MCF 10A (cell line): ENCODE results near the gene POLR3A. TPM values are rescaled to one million over a fixed set of nuclear protein-coding genes. Genes with fewer than 3 reads are reported as not detected.
"Not testable (repeated sequence)": the region's sequence is repeated elsewhere in the genome, so short reads cannot be mapped to it uniquely, and the experiment has no call there.

Experiments used
- BruUV-seq: library from RNA; stranded (reverse); fragments of 400-500 nt; replicated peaks from 2 replicates; lab custom pipeline; 2021; lab: Mats Ljungman, UMichigan
- CTCF ChIA-PET: fragments of 300-600 bp; sonication (Branson Sonifier 250); formaldehyde crosslinking; extraction: SDS; loops from one replicate; lab custom pipeline; 2021; ENCODE audit warnings: antibody characterized with exemption, inconsistent platforms; lab: Yijun Ruan, JAX
- POLR2A ChIA-PET: fragments of 300-600, 350-650 bp; sonication (Branson Sonifier 250); formaldehyde crosslinking; extraction: SDS; loops from one replicate; lab custom pipeline; 2020; ENCODE audit warnings: antibody characterized with exemption, inconsistent platforms; lab: Yijun Ruan, JAX
- DNase-seq: peaks from one replicate; pipeline ENCODE4 v3.0.0-alpha.2; 2018; ENCODE audit not compliant: unreplicated experiment
- H3K27ac Mint-ChIP-seq: one replicate; pipeline ENCODE4 v1.8.0; 2022; ENCODE audit warnings: mild to moderate bottlenecking, low read depth, mixed read lengths; ENCODE audit not compliant: unreplicated experiment
- H3K27me3 Mint-ChIP-seq: one replicate; pipeline ENCODE4 v1.8.0; 2022; ENCODE audit warnings: mixed read lengths; ENCODE audit not compliant: insufficient read depth, unreplicated experiment
- H3K36me3 Mint-ChIP-seq: one replicate; pipeline ENCODE4 v1.8.0; 2022; ENCODE audit warnings: mild to moderate bottlenecking, moderate library complexity, mixed read lengths; ENCODE audit not compliant: insufficient read depth, unreplicated experiment
- H3K4me1 Mint-ChIP-seq: one replicate; pipeline ENCODE4 v1.8.0; 2022; ENCODE audit warnings: mixed read lengths; ENCODE audit not compliant: insufficient read depth, unreplicated experiment
- H3K4me3 Mint-ChIP-seq: one replicate; pipeline ENCODE4 v1.8.0; 2022; ENCODE audit warnings: mild to moderate bottlenecking, moderate library complexity, mixed read lengths; ENCODE audit not compliant: unreplicated experiment
- H3K9me3 Mint-ChIP-seq: one replicate; pipeline ENCODE4 v1.8.0; 2022; ENCODE audit warnings: mixed read lengths; ENCODE audit not compliant: unreplicated experiment
- intact Hi-C: fragments of 100-400 bp; cut with micrococcal nuclease; formaldehyde crosslinking; loops from 2 replicates; pipeline ENCODE4 v1.14.1; 2022
- total RNA-seq: library from RNA; stranded (reverse); gene quantifications from 2 replicates; pipeline ENCODE4 v1.2.3, GENCODE V29; 2022
- TF ChIP-seq, protein P1 (sequence below): fragments of 200-600 bp; IDR thresholded peaks from one replicate; pipeline ENCODE4 v1.8.0; 2022; ENCODE audit warnings: antibody characterized with exemption, mild to moderate bottlenecking; ENCODE audit not compliant: unreplicated experiment

POLR3A gene
- total RNA-seq, 1 experiment from 2014 or later = 19.1 TPM

DNA sequence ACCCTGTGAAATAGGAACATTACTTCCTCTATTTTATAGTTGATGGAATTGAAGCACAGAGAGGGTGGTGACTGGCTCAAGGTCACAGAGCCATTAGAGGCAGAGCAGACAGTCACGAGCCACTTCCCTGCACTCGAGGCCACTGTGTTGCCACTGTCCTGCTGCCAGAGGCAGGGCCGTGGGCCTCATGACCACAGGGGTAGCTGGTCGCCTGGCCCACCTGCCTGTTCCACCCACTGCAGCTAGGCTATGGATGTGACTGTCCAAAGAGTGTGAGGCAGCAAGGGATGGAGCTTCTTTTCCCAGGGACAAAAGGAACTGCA is 42.5 kb upstream of the POLR3A start:
- Mint-ChIP-seq H3K36me3 (no peaks in the 10 kb centered on the region), H3K27ac (no peak overlapping the region), H3K4me1 (no peaks in the 10 kb centered on the region), H3K9me3 (no peaks in the 10 kb centered on the region), H3K27me3 (no peaks in the 10 kb centered on the region), H3K4me3 (no peak overlapping the region)
- ChIA-PET CTCF (interaction anchor here (0.6 kb wide), 1 partner anchor 17 kb away, joined by 3 read pairs; no protein-coding TSS in a partner anchor), POLR2A (no interaction called here)
- TF ChIP-seq, protein P1, sequence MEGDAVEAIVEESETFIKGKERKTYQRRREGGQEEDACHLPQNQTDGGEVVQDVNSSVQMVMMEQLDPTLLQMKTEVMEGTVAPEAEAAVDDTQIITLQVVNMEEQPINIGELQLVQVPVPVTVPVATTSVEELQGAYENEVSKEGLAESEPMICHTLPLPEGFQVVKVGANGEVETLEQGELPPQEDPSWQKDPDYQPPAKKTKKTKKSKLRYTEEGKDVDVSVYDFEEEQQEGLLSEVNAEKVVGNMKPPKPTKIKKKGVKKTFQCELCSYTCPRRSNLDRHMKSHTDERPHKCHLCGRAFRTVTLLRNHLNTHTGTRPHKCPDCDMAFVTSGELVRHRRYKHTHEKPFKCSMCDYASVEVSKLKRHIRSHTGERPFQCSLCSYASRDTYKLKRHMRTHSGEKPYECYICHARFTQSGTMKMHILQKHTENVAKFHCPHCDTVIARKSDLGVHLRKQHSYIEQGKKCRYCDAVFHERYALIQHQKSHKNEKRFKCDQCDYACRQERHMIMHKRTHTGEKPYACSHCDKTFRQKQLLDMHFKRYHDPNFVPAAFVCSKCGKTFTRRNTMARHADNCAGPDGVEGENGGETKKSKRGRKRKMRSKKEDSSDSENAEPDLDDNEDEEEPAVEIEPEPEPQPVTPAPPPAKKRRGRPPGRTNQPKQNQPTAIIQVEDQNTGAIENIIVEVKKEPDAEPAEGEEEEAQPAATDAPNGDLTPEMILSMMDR = no peak
- no peak for DNase-seq
- intact Hi-C loops = no loop called here
- BruUV-seq = no TSS peak

DNA sequence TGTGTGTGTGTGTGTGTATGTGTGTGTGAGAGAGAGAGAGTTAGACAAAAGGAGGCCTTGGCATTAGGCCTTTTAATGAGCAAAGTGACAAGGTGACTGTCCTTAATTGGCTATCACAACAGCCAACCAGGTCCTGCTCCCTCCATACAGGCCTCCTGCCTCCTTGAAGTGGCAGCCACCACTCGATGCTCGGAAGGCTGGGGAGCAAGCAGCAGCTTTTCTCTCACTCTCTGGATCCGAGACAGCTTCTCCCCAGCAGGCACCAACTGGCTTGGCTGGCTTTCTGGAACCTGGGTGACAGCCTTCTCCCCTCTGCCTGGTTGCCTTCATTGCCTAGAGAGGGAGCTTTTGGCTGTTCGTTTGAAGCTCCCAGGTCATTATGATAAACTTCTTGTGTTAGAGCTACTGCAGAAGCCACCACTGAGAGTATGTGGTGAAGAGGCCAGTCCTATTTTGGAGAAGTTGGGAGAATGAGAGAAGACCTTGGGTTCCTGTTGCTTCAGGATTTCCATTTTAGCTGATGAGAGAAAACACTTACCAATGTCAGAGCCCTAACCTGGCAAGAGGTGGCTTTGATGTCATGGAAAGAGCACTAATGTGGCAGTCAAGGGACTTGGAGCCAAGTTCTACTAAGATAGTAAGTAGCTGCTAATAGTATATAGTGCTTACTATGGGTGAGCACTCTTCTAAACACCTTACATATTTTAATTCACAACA is 42.0 kb upstream of the POLR3A start:
- no peaks in the 10 kb centered on the region for H3K27me3 Mint-ChIP-seq
- ChIA-PET POLR2A (interaction anchor here (0.7 kb wide), 1 partner anchor 1643 kb away, joined by 3 read pairs; no protein-coding TSS in a partner anchor), CTCF (interaction anchor here (0.6 kb wide), 2 partner anchors 16 to 910 kb away, joined by 3 read pairs; no protein-coding TSS in a partner anchor)

DNA sequence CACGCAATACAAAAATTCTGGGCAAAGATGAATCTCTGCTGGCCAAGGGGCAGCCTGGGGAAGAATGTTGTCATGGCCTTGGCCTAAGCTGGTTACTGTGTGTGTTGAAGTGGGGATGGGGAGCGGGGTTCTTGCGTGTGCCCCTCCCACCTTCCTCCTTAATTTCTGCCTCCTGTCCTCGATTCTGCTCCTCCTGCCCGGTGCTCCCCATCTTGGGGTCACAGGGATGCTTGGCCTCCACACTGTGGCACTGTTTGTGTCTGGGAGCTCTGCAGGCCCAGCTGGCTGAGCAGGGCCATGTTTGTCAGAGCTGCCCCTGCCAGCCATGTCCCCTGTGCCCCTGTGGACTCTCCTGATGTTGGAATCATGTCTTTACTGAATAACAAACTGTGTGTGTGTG is 41.4 kb upstream of the POLR3A start:
- POLR2A ChIA-PET = no interaction called here
- H3K36me3 Mint-ChIP-seq = no peaks in the 10 kb centered on the region
- intact Hi-C loops = no loop called here
- no peak overlapping the region for H3K27ac Mint-ChIP-seq
- H3K4me3 Mint-ChIP-seq = no peak overlapping the region
- no TSS peak for BruUV-seq
- DNase-seq = no peak
- no peaks in the 10 kb centered on the region for H3K4me1 Mint-ChIP-seq
- H3K27me3 Mint-ChIP-seq = no peaks in the 10 kb centered on the region
- CTCF ChIA-PET = interaction anchor here (0.6 kb wide), 1 partner anchor 911 kb away, joined by 3 read pairs; no protein-coding TSS in a partner anchor
- TF ChIP-seq, protein P1 = no peak
- H3K9me3 Mint-ChIP-seq = no peaks in the 10 kb centered on the region

More for the DNA sequence above, 42.0 kb upstream of the POLR3A start:
- BruUV-seq = no TSS peak
- Mint-ChIP-seq H3K4me1 (no peaks in the 10 kb centered on the region), H3K9me3 (no peaks in the 10 kb centered on the region), H3K27ac (no peak overlapping the region), H3K36me3 (no peaks in the 10 kb centered on the region), H3K4me3 (no peak overlapping the region)
- TF ChIP-seq, protein P1 = no peak
- DNase-seq = no peak
- intact Hi-C loops = no loop called here

DNA sequence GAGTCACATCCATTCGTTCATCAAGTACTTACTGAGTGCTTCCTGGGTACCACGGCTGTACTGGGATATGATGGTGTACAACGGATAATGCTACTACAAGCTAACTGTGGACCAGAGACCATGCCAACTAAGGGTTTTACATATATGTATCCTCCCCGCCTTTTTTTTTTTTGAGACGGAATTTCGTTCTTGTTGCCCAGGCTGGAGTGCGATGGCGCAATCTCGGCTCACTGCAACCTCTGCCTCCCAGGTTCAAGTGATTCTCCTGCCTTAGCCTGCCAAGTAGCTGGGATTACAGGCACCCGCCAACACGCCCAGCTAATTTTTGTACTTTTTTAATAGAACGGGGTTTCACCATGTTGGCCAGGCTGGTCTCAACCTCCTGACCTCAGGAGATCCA is 40.7 kb upstream of the POLR3A start:
- BruUV-seq, H3K4me1 Mint-ChIP-seq, intact Hi-C loops, DNase-seq, H3K27me3 Mint-ChIP-seq, H3K27ac Mint-ChIP-seq, H3K4me3 Mint-ChIP-seq, H3K36me3 Mint-ChIP-seq, POLR2A ChIA-PET, H3K9me3 Mint-ChIP-seq: not testable (repeated sequence)
- CTCF ChIA-PET = interaction anchor here (1.0 kb wide), 1 partner anchor 23 kb away, joined by 4 read pairs; no protein-coding TSS in a partner anchor
